Measurements from ENCODE around the gene PPM1A. TPM values are rescaled to one million over a fixed set of nuclear protein-coding genes. Genes with fewer than 3 reads are reported as not detected.

Gene PPM1A
- total RNA-seq, 2 donors from 2014 or later: 63.0 to 126 TPM

- Histone ChIP-seq H3K4me1 (no peaks in the 10 kb centered on the region), H3K36me3 (no peaks in the 10 kb centered on the region), H3K9ac (ENCODE audit: low read depth in 2 of 2, low read length in 2 of 2) (no peak overlapping the region), H3K9me3 (no peaks in the 10 kb centered on the region), H3K27me3 (no peaks in the 10 kb centered on the region), H3K4me3 (no peak overlapping the region), H3K27ac (no peak overlapping the region)
- no peak for DNase-seq
- intact Hi-C loops (cut with DNase I): no loop called here
- TF ChIP-seq CTCF (IDR thresholded peaks at IDR 0.05): no peak
Measured at GRCh38 chr14:60278350-60278749, 29.3 kb downstream of the PPM1A start.

GRCh38 chr14:60287452-60287851, 38.4 kb downstream of the PPM1A start:
- Histone ChIP-seq H3K9me3 (no peaks in the 10 kb centered on the region), H3K27me3 (no peaks in the 10 kb centered on the region), H3K4me3 (no peak overlapping the region), H3K27ac (no peak overlapping the region), H3K36me3 (peaks cover 5% of the 10 kb centered on the region), H3K9ac (ENCODE audit: low read depth in 2 of 2, low read length in 2 of 2) (no peak overlapping the region), H3K4me1 (no peaks in the 10 kb centered on the region)
- intact Hi-C loops (cut with DNase I): no loop called here
- TF ChIP-seq CTCF (IDR thresholded peaks at IDR 0.05): no peak
- DNase-seq: no peak

DNA sequence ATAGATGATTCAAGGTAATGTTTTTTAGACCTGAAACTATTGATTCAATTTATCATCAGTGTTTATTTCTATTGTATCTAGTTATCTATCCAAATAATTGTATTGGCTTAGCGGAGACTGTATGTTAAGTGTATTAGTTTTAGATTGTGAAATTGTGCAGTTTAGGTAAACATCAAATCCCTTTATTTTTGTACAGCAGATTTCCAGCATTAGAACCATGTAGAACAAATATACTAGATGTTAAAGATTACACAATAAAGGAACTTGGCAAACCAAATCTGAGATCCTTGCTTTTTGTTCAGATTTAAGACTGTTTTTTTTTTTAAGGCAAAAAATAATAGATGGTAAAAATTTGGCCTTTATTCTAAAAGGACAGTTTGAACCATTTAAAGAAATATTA, 39.3 kb downstream of the PPM1A start:
- peaks cover 5% of the 10 kb centered on the region for H3K36me3 ChIP-seq
- H3K4me1 ChIP-seq: no peaks in the 10 kb centered on the region
- H3K27ac ChIP-seq: no peak overlapping the region
- no peaks in the 10 kb centered on the region for H3K9me3 ChIP-seq
- intact Hi-C loops (cut with DNase I): no loop called here
- no peak overlapping the region for H3K9ac ChIP-seq (ENCODE audit: low read depth in 2 of 2, low read length in 2 of 2)
- H3K27me3 ChIP-seq: no peaks in the 10 kb centered on the region
- no peak for TF ChIP-seq CTCF (IDR thresholded peaks at IDR 0.05)
- no peak for DNase-seq
- no peak overlapping the region for H3K4me3 ChIP-seq

DNA sequence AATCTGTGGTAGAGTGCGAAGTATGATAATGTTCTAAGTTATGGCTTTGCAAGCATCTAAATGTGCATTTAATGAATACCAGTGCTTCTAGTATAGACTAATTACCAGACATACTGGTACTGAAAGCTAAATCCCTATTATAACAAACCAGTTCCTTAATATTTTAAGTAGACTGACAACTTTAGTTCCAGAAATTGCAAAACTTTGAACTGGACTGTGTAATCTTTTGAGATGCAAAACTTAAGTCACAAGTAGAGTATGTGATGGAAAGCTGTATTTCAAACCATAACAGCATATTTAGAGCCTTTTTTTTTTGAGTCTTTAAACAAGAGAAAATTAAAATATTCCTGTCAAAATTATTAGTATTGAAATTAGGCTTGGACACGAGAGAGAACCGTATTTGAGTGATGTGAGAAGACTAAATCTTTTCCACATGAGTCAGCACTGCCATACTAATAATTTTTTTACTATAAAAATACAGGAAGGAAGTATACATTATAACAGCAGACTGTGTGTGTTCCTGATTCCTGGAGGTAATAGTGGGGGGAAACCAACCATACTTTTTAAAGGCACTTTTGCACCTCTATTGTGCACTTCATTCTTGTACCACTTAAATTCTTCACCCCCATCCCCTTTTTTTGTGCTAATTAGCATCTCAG, 45.5 kb downstream of the PPM1A start:
- no peak for TF ChIP-seq CTCF (IDR thresholded peaks at IDR 0.05)
- H3K4me3 ChIP-seq: no peak overlapping the region
- no peaks in the 10 kb centered on the region for H3K4me1 ChIP-seq
- intact Hi-C loops (cut with DNase I): no loop called here
- H3K9me3 ChIP-seq: no peaks in the 10 kb centered on the region
- peaks cover 5% of the 10 kb centered on the region for H3K36me3 ChIP-seq
- no peak for DNase-seq
- no peak overlapping the region for H3K27ac ChIP-seq
- no peaks in the 10 kb centered on the region for H3K27me3 ChIP-seq
- H3K9ac ChIP-seq (ENCODE audit: low read depth in 2 of 2, low read length in 2 of 2): no peak overlapping the region

- H3K4me3 ChIP-seq: no peak overlapping the region
- no peak for DNase-seq
- no peaks in the 10 kb centered on the region for H3K4me1 ChIP-seq
- no peak for TF ChIP-seq CTCF (IDR thresholded peaks at IDR 0.05)
- intact Hi-C loops (cut with DNase I): no loop called here
- H3K27ac ChIP-seq: no peak overlapping the region
- no peaks in the 10 kb centered on the region for H3K36me3 ChIP-seq
- no peaks in the 10 kb centered on the region for H3K9me3 ChIP-seq
- no peak overlapping the region for H3K9ac ChIP-seq (ENCODE audit: low read depth in 2 of 2, low read length in 2 of 2)
- H3K27me3 ChIP-seq: no peaks in the 10 kb centered on the region
Measured at GRCh38 chr14:60300019-60300418, 51.0 kb downstream of the PPM1A start.

Measured in colonic mucosa (tissue), 4 donors.